Measurements from ENCODE around the gene DCLK3.

DCLK3 gene

GRCh38 chr3:36762918-36763849 is 1.2 kb downstream of the DCLK3 start:
- no peak for DNase-seq

- no peak for DNase-seq
These were observed 2.6 kb downstream of the DCLK3 start for GRCh38 chr3:36761779-36762178.

GRCh38 chr3:36756269-36756668 is 8.1 kb downstream of the DCLK3 start:
- DNase-seq: no peak

GRCh38 chr3:36751326-36751725 is 13.0 kb downstream of the DCLK3 start:
- DNase-seq: no peak

GRCh38 chr3:36750737-36751136 is 13.6 kb downstream of the DCLK3 start:
- DNase-seq: no peak

GRCh38 chr3:36744763-36745162 is 19.6 kb downstream of the DCLK3 start:
- no peak for DNase-seq

GRCh38 chr3:36743826-36744225 is 20.5 kb downstream of the DCLK3 start:
- DNase-seq: no peak

GRCh38 chr3:36741285-36741684 is 23.1 kb downstream of the DCLK3 start:
- DNase-seq: no peak

GRCh38 chr3:36740787-36741186 is 23.6 kb downstream of the DCLK3 start:
- no peak for DNase-seq

- no peak for DNase-seq
These were observed 25.7 kb downstream of the DCLK3 start for GRCh38 chr3:36738702-36739101.

- DNase-seq: no peak
These were observed 28.1 kb downstream of the DCLK3 start for GRCh38 chr3:36736301-36736700.

GRCh38 chr3:36734742-36735141 is 29.6 kb downstream of the DCLK3 start:
- DNase-seq: no peak

GRCh38 chr3:36733723-36734122 is 30.6 kb downstream of the DCLK3 start:
- no peak for DNase-seq

GRCh38 chr3:36733162-36733696 is 31.1 kb downstream of the DCLK3 start:
- DNase-seq: no peak

GRCh38 chr3:36730966-36731365 is 33.4 kb downstream of the DCLK3 start:
- DNase-seq: no peak

GRCh38 chr3:36729204-36730056 is 34.9 kb downstream of the DCLK3 start:
- DNase-seq: peak in 1 of 2 donors; percentile 33

GRCh38 chr3:36714343-36715086 is 49.8 kb downstream of the DCLK3 start:
- no peak for DNase-seq

- DNase-seq: no peak
These were observed 50.4 kb downstream of the DCLK3 start for GRCh38 chr3:36713904-36714303.

GRCh38 chr3:36710606-36711005 is 53.7 kb downstream of the DCLK3 start:
- DNase-seq: no peak

- no peak for DNase-seq
These were observed 54.5 kb downstream of the DCLK3 start for GRCh38 chr3:36709826-36710365.

GRCh38 chr3:36709281-36709680 is 55.1 kb downstream of the DCLK3 start:
- no peak for DNase-seq

GRCh38 chr3:36707623-36708409 is 56.5 kb downstream of the DCLK3 start:
- peak in 1 of 2 donors; percentile 85 for DNase-seq

Measured in bone marrow (tissue), 2 donors.